UCSD-AML1 (cell line): Measurements from ENCODE around the gene TMEM81.

ENCODE experiments used
- DNase-seq: peaks from one replicate; lab custom pipeline; 2025; ENCODE audit not compliant: unreplicated experiment; lab: John Stamatoyannopoulos, UW

The TMEM81 gene

GRCh38 chr1:205084360-205084759 lies at the start of gene TMEM81:
Gene TMEM81, minus strand, starts transcription at chr1:205084460. Its CDS starts 140 bp downstream, at chr1:205084320.
- DNase-seq: no peak

DNA sequence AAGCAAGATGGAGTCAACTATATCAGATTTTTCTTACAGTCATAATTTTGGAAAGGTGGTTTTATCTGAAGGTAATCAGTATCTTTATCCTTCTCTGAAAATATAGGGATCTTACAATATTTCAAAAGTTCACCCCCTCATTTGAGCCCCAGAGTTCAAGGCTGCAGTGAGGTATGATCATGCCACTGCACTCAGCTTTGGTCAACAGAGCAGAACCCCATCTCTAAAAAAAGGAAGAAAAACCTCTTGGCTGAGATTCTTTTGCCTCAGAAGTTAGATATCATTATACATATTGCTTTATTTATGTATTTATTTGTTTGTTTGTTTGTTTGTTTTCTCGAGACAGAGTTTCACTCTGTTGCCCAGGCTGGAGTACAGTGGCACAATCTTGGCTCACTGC lies 49.0 kb upstream of the TMEM81 start:
- no peak for DNase-seq

DNA sequence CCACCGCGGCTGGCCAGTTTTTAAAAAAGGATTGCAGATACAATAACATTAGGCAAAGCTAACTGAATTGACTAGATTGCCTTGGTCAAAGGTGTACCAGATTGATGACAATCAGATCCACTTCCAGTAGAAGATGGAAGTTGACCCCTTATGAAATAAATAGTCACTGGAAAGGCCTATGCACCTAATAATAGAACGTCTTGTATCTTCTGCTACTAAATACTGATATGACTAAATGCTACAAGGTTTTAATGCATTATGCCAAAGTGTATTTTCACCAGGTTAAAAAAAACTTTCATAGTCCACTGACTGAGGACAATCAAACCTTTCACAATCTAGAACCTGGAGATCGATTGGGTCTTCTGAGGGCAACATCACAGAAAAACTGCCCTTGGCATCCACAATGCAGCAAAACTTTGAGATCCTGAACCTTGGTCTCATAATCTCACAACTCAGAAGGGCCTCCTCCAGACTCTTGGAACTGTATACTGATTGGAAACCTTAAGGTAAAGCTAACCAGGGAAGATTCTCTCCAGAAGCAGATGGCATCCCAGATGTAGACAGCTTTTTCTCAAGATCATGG lies 45.3 kb upstream of the TMEM81 start:
- DNase-seq: no peak

DNA sequence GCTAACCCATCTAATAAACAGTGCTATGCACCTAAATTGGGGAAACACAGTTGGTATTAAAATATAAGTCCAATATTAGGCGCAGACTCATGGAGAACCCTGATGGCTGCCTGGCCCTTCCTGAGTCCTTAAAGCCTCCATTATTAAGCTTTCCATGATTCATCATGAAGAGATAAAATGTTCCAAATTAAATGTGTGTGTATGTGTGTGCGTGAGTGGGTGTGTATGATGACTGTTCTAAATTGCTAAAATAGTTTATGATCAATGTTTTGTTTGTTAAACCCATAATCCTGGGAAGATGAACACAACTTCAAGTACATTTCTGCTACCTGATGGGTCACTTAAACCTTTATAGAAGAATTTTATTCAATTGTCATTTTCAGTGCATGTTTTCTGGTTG lies 43.8 kb upstream of the TMEM81 start:
- no peak for DNase-seq

DNA sequence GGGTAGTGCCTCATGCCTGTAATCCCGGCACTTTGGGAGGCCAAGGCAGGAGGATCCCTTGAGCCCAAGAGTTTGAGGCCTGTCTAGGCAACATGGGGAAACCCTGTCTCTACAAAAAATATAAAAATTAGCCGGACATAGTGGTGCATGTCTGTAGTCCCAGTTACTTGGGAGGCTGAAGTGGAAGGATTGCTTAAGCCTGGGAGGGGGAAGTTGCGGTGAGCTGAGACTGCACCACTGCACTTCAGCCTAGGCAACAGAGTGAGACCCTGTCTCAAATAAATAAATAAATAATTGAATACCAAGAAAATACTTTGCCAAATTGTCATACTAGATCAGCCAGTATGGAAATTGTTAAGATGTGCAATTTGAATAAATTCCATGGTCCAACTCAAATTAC lies 43.4 kb upstream of the TMEM81 start:
- DNase-seq: no peak

- DNase-seq: no peak
These were observed 40.5 kb upstream of the TMEM81 start for GRCh38 chr1:205124726-205125125.

- DNase-seq: no peak
These were observed 38.2 kb upstream of the TMEM81 start for GRCh38 chr1:205122489-205122882.

GRCh38 chr1:205121660-205122488 lies 37.6 kb upstream of the TMEM81 start, which contains the start of gene RBBP5:
Gene RBBP5, minus strand, starts transcription at chr1:205121978. Its CDS starts 105 bp downstream, at chr1:205121873.
- peak; percentile 94 for DNase-seq

GRCh38 chr1:205118752-205119151 lies 34.5 kb upstream of the TMEM81 start:
- DNase-seq: no peak

DNA sequence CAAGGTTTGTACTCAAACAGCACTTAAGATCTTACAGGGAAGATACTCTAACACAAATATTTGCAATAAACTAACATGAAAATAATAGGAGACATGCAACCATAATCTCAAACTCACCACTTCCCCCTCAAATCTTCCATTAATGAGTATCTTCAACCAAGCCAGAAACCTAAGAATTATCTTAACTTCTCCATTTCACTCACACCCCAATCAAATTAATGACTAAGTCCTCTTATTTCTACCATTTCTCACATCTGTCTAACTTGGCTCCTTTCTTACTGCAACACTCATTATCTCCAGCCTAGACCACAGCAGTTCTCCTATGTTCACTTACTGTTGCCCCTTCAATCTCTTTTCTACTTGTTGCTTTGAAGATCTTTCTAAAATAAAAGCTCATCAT lies 27.1 kb upstream of the TMEM81 start:
- no peak for DNase-seq

DNA sequence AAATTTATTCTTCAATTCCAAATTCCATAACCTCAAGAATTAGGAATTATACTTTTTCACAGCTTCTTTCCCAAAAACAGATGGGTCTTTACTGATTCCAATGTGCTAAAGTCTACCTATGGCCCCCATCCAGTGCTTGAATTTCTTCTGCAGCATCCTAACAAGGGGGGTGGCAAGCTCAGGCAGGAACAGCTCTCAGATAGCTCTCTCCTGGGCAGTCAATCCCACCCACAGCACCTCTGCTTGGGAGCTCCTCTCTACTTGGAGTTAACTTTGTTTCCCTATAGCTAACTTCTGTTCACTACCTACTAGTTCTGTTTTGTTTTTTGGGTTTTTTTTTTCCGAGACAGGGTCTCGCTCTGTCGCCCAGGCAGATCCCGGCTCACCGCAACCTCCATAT lies 25.5 kb upstream of the TMEM81 start:
- no peak for DNase-seq

DNA sequence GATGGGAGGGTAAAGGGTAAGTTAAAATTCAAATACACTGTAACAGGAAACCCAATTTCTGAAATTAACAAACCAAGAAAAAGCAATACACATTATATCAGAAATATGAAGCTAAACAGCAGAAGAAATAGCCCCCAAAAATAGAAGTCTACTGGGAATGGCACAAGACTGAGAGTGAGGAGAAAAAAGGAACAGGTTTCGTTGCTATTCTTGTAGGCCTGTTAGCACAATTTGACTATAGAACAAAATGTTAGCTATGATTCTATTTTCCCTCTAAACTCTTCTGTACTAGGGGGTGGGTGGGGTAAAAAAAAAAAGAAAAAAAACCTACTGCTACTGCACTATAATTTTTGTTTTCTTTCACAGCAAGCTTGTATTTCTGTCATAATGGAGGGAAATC lies 25.0 kb upstream of the TMEM81 start:
- DNase-seq: no peak

- DNase-seq: no peak
These were observed 24.2 kb upstream of the TMEM81 start for GRCh38 chr1:205108464-205108863.

DNA sequence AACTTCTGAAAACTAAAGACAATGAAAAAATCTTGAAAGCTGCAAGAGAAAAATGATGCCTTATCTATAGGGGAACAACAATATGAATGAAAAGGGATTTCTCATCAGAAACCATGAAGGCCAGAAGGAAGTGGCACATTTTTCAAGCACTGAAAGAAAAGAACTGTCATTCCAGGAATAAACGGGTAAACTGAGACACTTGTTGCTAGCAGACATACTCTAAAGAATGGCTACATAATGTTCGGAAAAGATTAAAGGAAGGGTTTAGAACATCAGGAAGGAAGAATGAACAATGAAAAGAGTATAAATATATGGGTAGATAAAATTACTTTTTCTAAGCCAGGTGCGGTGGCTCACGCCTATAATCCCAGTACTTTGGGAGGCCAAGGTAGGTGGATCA lies 23.1 kb upstream of the TMEM81 start:
- no peak for DNase-seq

DNA sequence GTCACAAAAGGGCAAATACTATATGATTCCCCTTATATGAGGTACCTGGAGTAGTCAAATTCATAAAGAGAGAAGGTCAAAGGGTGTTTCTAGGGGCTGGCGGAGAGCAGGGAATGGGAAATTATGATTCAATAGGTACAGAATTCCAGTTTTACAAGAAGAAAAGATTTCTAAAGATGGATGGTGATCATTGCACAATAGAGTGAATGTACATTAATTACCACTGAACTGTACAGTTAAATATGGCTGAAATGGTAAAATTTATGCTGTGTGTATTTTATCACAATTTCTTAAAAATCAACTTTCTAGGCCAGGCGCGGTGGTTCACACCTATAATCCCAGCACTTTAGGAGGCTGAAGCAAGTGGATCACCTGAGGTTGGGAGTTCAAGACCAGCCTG lies 18.1 kb upstream of the TMEM81 start:
- no peak for DNase-seq

GRCh38 chr1:205098242-205098641 lies 14.0 kb upstream of the TMEM81 start:
- DNase-seq: no peak

DNA sequence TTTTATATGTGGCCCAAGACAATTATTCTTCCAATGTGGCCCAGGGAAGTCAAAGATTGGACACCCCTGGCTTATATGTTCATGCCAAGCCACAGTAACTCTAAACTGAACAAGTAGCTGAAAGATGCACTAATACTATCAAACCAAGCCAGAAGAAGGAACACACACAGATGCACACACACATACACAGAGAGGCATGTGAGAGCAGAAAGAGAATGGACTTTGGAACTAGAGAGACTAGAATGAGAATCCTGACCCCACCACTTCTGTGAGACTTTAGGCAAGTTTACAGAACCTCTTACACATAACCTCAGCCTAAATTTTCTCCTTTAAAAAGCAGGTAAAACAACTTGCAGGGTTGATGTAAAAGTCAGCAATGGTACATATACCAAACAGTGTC lies 11.2 kb upstream of the TMEM81 start:
- DNase-seq: no peak

DNA sequence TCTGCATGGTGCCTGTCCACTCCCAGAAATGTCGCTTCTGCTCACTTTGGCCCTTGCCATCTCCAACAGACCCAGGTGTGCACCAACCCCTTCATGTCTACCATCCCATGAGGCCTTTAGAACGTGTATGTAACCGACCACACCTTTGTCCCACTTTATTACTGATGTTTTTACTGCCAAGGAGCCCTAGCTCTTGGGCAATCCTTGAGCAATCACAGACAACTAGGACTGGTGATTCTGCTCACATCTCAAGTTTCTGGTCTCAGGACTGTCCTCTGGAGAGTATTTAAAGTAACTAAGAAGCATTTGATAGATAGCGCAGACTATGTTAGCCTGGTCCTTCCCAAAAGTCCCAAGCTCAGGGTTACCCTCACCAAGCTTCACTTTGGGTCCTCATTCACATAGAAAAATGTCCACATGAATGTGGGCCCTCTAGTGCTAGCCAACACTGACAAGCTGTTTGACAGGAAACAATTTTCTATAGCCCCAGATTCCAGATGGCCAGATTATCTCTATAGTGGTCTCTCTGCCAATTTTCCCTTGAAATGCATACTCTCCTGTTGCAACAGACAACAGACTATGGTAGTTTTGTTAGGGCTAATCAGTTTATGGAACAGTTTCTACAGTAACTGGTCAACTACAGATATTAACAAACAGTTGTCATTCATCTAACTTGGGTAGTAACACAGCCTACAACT lies 6.9 kb upstream of the TMEM81 start:
- DNase-seq: no peak

- DNase-seq: no peak
These were observed 4.1 kb upstream of the TMEM81 start for GRCh38 chr1:205088341-205088740.

DNA sequence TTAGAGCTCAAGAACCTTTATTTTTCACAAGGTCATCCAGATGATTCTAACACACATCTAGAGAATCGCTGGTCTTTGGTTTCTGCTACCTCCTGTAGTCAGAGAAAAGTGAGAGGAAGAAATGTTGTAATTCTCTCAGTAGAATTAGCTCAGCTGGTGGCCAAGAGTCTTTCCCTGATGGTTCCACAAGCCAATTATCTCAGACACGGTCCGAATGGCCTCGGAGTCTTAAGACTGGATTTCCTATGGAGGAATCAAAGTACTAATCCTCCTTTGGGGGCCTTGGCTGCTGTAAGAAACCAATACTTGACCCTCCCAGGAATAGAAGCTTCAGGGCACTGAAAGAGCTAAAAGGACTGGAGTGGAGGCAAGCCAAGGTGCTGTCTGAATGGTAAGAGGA lies 1.8 kb downstream of the TMEM81 start:
- DNase-seq: no peak

DNA sequence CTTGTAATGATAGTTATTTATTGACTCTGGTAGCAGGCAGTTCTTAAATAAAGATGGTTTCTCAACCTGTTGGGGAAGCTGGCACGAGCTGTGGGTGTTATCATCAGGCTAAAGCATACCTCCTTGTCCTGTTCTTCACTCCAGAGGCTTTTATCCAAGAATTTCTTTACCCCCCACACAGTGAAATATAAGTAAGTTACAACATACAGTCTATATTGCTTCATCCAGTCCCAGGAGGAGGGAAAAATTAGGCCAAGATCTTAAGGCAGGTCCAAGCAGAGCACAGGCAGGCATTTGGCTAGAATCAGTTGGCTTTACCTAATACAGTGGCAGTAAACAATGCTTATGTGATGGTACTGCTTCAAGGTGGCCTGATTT lies 6.3 kb downstream of the TMEM81 start:
- no peak for DNase-seq
